Activated CD4-positive, CD25-positive, alpha-beta regulatory T cell (primary cell): Measurements from ENCODE around the gene CDH13.

Experiments
- DNase-seq, 4 experiments: peaks; one replicate each; lab custom pipeline; 2025; lab: John Stamatoyannopoulos, UW

The CDH13 gene

GRCh38 chr16:83513008-83513755 is 886.4 kb downstream of the CDH13 start:
- no peak for DNase-seq

GRCh38 chr16:83515395-83515794 is 888.6 kb downstream of the CDH13 start:
- DNase-seq = no peak

- no peak for DNase-seq
Observed at GRCh38 chr16:83516931-83517330, 890.2 kb downstream of the CDH13 start.

- DNase-seq = no peak
Observed at GRCh38 chr16:83517398-83517797, 890.6 kb downstream of the CDH13 start.

GRCh38 chr16:83520596-83520995 is 893.8 kb downstream of the CDH13 start:
- DNase-seq = no peak

- DNase-seq = no peak
Observed at GRCh38 chr16:83530293-83530692, 903.5 kb downstream of the CDH13 start.

- no peak for DNase-seq
Observed at GRCh38 chr16:83532634-83533033, 905.9 kb downstream of the CDH13 start.

GRCh38 chr16:83533193-83533592 is 906.4 kb downstream of the CDH13 start:
- DNase-seq = no peak

- DNase-seq = no peak
Observed at GRCh38 chr16:83538707-83539106, 911.9 kb downstream of the CDH13 start.

GRCh38 chr16:83539736-83540490 is 913.1 kb downstream of the CDH13 start:
- no peak for DNase-seq

GRCh38 chr16:83541231-83541630 is 914.5 kb downstream of the CDH13 start:
- no peak for DNase-seq

- DNase-seq = no peak
Observed at GRCh38 chr16:83542491-83542890, 915.7 kb downstream of the CDH13 start.

GRCh38 chr16:83549316-83550182 is 922.8 kb downstream of the CDH13 start:
- DNase-seq = no peak

- no peak for DNase-seq
Observed at GRCh38 chr16:83550183-83550569, 923.4 kb downstream of the CDH13 start.

- no peak for DNase-seq
Observed at GRCh38 chr16:83552228-83552627, 925.5 kb downstream of the CDH13 start.

GRCh38 chr16:83552930-83553329 is 926.2 kb downstream of the CDH13 start:
- DNase-seq = no peak

GRCh38 chr16:83554096-83554495 is 927.3 kb downstream of the CDH13 start:
- no peak for DNase-seq

GRCh38 chr16:83554540-83554939 is 927.8 kb downstream of the CDH13 start:
- DNase-seq = no peak

GRCh38 chr16:83561876-83562275 is 935.1 kb downstream of the CDH13 start:
- no peak for DNase-seq

GRCh38 chr16:83568345-83568744 is 941.6 kb downstream of the CDH13 start:
- DNase-seq = no peak

- DNase-seq = no peak
Observed at GRCh38 chr16:83574388-83574787, 947.6 kb downstream of the CDH13 start.

- no peak for DNase-seq
Observed at GRCh38 chr16:83577078-83577745, 950.4 kb downstream of the CDH13 start.
